HepG2 (cell line): Measurements from ENCODE around the gene PRKAR2B. TPM values are rescaled to one million over a fixed set of nuclear protein-coding genes. Genes with fewer than 3 reads are reported as not detected.

Source experiments
- ATAC-seq: fragments of 200-7000 bp; cut with Tn5 transposase; 3 replicates; pipeline ENCODE4 v1.9.1; 2020; ENCODE audit warnings: mild to moderate bottlenecking, moderate library complexity
- BruUV-seq: library from RNA; stranded (reverse); fragments of 400-500 nt; replicated peaks from 2 replicates; lab custom pipeline; 2021; lab: Mats Ljungman, UMichigan
- CTCF ChIA-PET: fragments of 300-600 bp; formaldehyde crosslinking; extraction: SDS; loops from one replicate; lab custom pipeline; 2021; ENCODE audit warnings: low total read pairs, inconsistent platforms, low intra/inter-chr PET ratio; lab: Yijun Ruan, JAX
- POLR2A ChIA-PET: fragments of 350-600 bp; sonication (Branson Sonifier 250); formaldehyde crosslinking; loops from one replicate; lab custom pipeline; 2020; ENCODE audit warnings: antibody characterized with exemption, inconsistent platforms; lab: Yijun Ruan, JAX
- DNase-seq: peaks from one replicate; pipeline ENCODE4 v3.0.0-alpha.2; 2015; ENCODE audit warnings: low spot score
- FAIRE-seq: peaks from 3 replicates; lab custom pipeline; 2011; peaks lifted over from hg19 to GRCh38; lab: Jason Lieb, UNC
- H2AFZ ChIP-seq: one replicate; pipeline ENCODE4 v1.6.1; 2011; ENCODE audit warnings: low read length, inconsistent platforms
- H3K27ac ChIP-seq: fragments of 300-600 bp; 3 replicates; pipeline ENCODE4 v1.8.0; 2011; ENCODE audit warnings: mixed run types, mild to moderate bottlenecking, mixed read lengths, low read length, inconsistent platforms; ENCODE audit not compliant: insufficient read depth; ENCODE audit errors: extremely low read length
- H3K27me3 ChIP-seq, 2 experiments: fragments of 200-600 bp in 1 of 2; 2 replicates in 1 of 2; 3 replicates in 1 of 2; pipeline versions ENCODE4 v1.6.0 to v1.8.0; 2011; ENCODE audit warnings: low read length in 2 of 2, mild to moderate bottlenecking in 2 of 2, moderate library complexity in 2 of 2, inconsistent platforms in 1 of 2; ENCODE audit not compliant: insufficient read depth in 2 of 2, control insufficient read depth in 1 of 2
- H3K36me3 ChIP-seq, 2 experiments: fragments of 200-600 bp in 1 of 2; replicated peaks in 1 of 2; 2 replicates in 1 of 2; 3 replicates in 1 of 2; pipeline versions ENCODE4 v1.5.1 to v1.8.0; 2011; ENCODE audit warnings: low read length in 2 of 2, inconsistent platforms in 1 of 2; ENCODE audit not compliant: insufficient read depth in 2 of 2, control insufficient read depth in 1 of 2
- H3K4me1 ChIP-seq: 2 replicates; pipeline ENCODE4 v1.5.1; 2012; ENCODE audit warnings: low read length, inconsistent platforms; ENCODE audit not compliant: insufficient read depth
- H3K4me2 ChIP-seq: 2 replicates; pipeline ENCODE4 v1.6.0; 2011; ENCODE audit warnings: low read depth, low read length, inconsistent platforms
- H3K4me3 ChIP-seq, 3 experiments: fragments of 200-600 bp in 1 of 3; sonication (generic), shearing (Covaris generic) in 1 of 3; replicated peaks in 1 of 3; 2 replicates each; pipeline ENCODE4 v1.5.1; 2011 to 2016; ENCODE audit warnings: low read length in 3 of 3, inconsistent platforms in 2 of 3, low read depth in 2 of 3, mild to moderate bottlenecking in 2 of 3, control low read depth in 1 of 3, mixed read lengths in 1 of 3; ENCODE audit not compliant: insufficient read depth in 1 of 3
- H3K79me2 ChIP-seq: one replicate; pipeline ENCODE4 v1.6.1; 2011; ENCODE audit warnings: low read length, inconsistent platforms; ENCODE audit not compliant: insufficient read depth
- H3K9ac ChIP-seq: 2 replicates; pipeline ENCODE4 v1.6.0; 2011; ENCODE audit warnings: mild to moderate bottlenecking, low read depth, low read length, inconsistent platforms; ENCODE audit not compliant: insufficient read depth
- H3K9me3 ChIP-seq: 2 replicates; pipeline ENCODE4 v1.5.1; 2012; ENCODE audit warnings: mild to moderate bottlenecking, low read length
- H4K20me1 ChIP-seq: 2 replicates; pipeline ENCODE4 v1.6.0; 2011; ENCODE audit warnings: inconsistent platforms, mild to moderate bottlenecking, low read length, moderate library complexity; ENCODE audit not compliant: insufficient read depth
- AKNA ChIP-seq: sonication (generic); formaldehyde crosslinking; IDR thresholded peaks from 2 replicates; pipeline ENCODE4 v1.4.0; 2020; ENCODE audit warnings: missing genetic modification reagents, borderline replicate concordance
- KDM5B ChIP-seq: sonication (generic); formaldehyde crosslinking; IDR thresholded peaks from 2 replicates; pipeline ENCODE4 v1.4.0; 2020; ENCODE audit warnings: missing genetic modification reagents, mild to moderate bottlenecking, borderline replicate concordance
- ZMYM3 ChIP-seq: sonication (generic); formaldehyde crosslinking; IDR thresholded peaks from 2 replicates; pipeline ENCODE4 v1.5.1; 2020; ENCODE audit warnings: mild to moderate bottlenecking, missing genetic modification reagents
- ZNF44 ChIP-seq: sonication (generic); formaldehyde crosslinking; IDR thresholded peaks from 2 replicates; pipeline ENCODE4 v1.5.1; 2020; ENCODE audit warnings: mild to moderate bottlenecking, missing genetic modification reagents
- WGBS: methylation state at CpG from one replicate; pipeline ENCODE4 v1.1.6; 2017; ENCODE audit warnings: low lambda C conversion rate; 5-methylcytosine and 5-hydroxymethylcytosine counted together
- in situ Hi-C: cut with HindIII; loops from 2 replicates; pipeline ENCODE4 v1.10.0; 2017; ENCODE audit warnings: low pct_unique_long_range_greater_than_20kb; ENCODE audit not compliant: extremely low pct_ligation_motif_present
- intact Hi-C: fragments of 100-400 bp; cut with micrococcal nuclease; formaldehyde crosslinking; loops from one replicate; pipeline ENCODE4 v1.10.0; 2022; ENCODE audit not compliant: unreplicated experiment
- polyA plus RNA-seq, 8 experiments: library from polyadenylated mRNA; depleted of rRNA in 3 of 8; stranded (reverse) in 7 of 8; unstranded in 1 of 8; fragments of >200 nt; fragmentation: Illumina TruSeq in 4 of 8; extraction: Trizol in 4 of 8; gene quantifications; 2 replicates each; pipeline versions ENCODE4 v1.2.1 to v1.2.3, GENCODE V29; 2011 to 2016; ENCODE audit warnings: low read depth in 4 of 8, missing spikeins in 1 of 8, mixed read lengths in 1 of 8; ENCODE audit not compliant: insufficient read depth in 1 of 8
- total RNA-seq, 5 experiments: library from RNA; depleted of rRNA; stranded (reverse); fragments of >200 nt; fragmentation: Illumina TruSeq; extraction: Trizol; gene quantifications; 2 replicates each; pipeline ENCODE4 v1.2.3, GENCODE V29; 2016; ENCODE audit warnings: low read depth in 1 of 5

The PRKAR2B gene
- total and polyA plus RNA-seq, 2 of the 13 experiments (the other 11 are each of a cell fraction or from before 2014, with no cell fraction given): not detected

GRCh38 chr7:107039199-107039900 lies 5.2 kb upstream of the PRKAR2B start:
- ChIA-PET CTCF (no interaction called here), POLR2A (no interaction called here)
- DNase-seq (no peak), FAIRE-seq (no peak), ATAC-seq (no peak)
- WGBS: 34% methylated on average over 2 of the region's 2 CpGs
- no TSS peak for BruUV-seq
- no peak overlapping the region for H3K4me2 ChIP-seq
- no peaks in the 10 kb centered on the region for H3K36me3 ChIP-seq
- 0 out of 5 replicates have a peak, but pooled peaks cover 0 to 4% of the 10 kb centered on the region in 2 experiments for H3K27me3 ChIP-seq
- no peaks in the 10 kb centered on the region for H3K9me3 ChIP-seq
- in situ Hi-C loops (no loop called here), intact Hi-C loops (no loop called here)
- H4K20me1 ChIP-seq: no peaks in the 10 kb centered on the region
- no peak overlapping the region for H3K9ac ChIP-seq
- no peak overlapping the region for H3K4me3 ChIP-seq
- H2AFZ ChIP-seq: no peak overlapping the region
- TF ChIP-seq KDM5B (no peak), ZNF44 (CRISPR knock-in tag) (no peak), AKNA (no peak), ZMYM3 (CRISPR knock-in tag) (no peak)
- peaks cover 4% of the 10 kb centered on the region; the same call in 1 of the 2 replicates for H3K4me1 ChIP-seq
- H3K79me2 ChIP-seq: no peaks in the 10 kb centered on the region
- no peak overlapping the region for H3K27ac ChIP-seq
